ENCODE data around the gene FIGNL1.

DNA sequence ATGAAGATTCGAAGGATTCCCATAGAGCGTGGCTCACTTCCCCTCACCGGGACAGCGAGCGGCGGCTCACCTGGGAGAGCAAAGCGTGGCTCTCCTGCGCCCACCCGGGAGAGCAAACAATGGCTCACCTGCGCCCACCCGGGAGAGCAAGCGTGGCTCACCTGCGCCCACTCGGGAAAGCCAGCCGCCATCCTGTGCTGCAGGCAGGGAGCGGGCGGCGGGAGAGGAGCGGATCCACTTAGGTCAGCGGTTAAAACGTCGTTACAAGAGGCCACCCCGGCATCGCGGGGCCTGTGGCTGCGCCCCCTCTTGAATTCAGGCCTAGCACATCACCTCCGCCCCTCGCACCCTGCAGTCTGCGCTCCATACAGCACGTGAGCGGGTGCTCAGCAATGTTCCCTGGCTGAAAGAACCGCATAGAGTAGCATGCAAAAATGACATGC is 461 bp upstream of the FIGNL1 start:
- TF ChIP-seq, protein P1, sequence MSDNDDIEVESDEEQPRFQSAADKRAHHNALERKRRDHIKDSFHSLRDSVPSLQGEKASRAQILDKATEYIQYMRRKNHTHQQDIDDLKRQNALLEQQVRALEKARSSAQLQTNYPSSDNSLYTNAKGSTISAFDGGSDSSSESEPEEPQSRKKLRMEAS (IDR thresholded peaks at IDR 0.05; ENCODE audit: low read depth, low read length): no peak; the same call in 1 of the 2 replicates
- TF ChIP-seq, protein P2, sequence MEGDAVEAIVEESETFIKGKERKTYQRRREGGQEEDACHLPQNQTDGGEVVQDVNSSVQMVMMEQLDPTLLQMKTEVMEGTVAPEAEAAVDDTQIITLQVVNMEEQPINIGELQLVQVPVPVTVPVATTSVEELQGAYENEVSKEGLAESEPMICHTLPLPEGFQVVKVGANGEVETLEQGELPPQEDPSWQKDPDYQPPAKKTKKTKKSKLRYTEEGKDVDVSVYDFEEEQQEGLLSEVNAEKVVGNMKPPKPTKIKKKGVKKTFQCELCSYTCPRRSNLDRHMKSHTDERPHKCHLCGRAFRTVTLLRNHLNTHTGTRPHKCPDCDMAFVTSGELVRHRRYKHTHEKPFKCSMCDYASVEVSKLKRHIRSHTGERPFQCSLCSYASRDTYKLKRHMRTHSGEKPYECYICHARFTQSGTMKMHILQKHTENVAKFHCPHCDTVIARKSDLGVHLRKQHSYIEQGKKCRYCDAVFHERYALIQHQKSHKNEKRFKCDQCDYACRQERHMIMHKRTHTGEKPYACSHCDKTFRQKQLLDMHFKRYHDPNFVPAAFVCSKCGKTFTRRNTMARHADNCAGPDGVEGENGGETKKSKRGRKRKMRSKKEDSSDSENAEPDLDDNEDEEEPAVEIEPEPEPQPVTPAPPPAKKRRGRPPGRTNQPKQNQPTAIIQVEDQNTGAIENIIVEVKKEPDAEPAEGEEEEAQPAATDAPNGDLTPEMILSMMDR (IDR thresholded peaks at IDR 0.05; ENCODE audit: low read depth, low read length): no peak
- TF ChIP-seq POLR2A (IDR thresholded peaks at IDR 0.05; ENCODE audit: extremely low read depth, insufficient read length): no peak
